Stimulated activated CD8-positive, alpha-beta memory T cell treated with anti-CD3 and anti-CD28 coated beads, Interleukin-12 subunit alpha, Interleukin-12 subunit beta, amount 100 ng/mL, for 24 hours (primary cell): ENCODE results near the gene BTG4.
A peak's percentile ranks its signal among the peaks of the same experiment; 100 is the strongest.

Source experiments
- DNase-seq: peaks from one replicate; pipeline ENCODE4 v3.0.0-alpha.2; 2020; ENCODE audit errors: extremely low read depth

The BTG4 gene

DNA sequence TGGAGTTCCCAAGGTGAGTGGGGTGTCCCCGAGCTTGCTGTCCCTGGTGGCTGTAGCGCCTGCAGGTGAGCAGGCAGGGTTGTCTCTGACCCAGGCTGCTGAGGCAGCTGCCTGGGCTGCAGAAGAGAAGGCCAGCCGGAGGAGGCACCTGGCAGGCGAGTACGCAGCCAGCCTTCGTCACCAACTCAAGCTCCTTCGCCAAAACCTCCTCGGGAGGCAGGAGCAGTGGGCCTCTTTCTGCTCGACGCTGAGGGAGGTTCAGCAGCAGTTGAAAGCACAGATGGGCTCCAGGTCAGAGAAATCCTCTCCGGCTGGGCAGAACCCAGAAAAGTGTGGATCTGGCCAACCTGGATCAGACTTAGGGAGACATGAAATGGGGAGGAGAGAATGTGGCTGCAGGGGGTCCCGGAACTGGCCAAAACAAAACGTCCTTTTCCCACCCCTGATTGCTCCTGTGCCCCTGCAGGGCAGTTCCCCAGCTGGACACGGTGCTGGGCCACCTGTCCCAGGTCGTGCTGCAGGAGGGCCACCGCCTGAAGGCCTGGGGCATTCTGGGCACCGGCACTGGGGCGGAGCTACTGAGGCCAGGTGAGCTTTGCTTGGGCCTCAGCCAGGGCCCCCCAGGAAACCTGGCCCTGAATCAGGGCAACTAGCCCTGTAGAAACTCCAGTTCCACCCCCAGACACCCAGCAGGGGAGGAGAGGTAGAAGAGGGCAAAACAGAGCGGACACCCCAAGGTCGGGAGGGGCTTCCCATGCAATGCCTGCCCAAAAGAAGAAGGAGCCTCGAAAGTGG lies 56.7 kb downstream of the BTG4 start:
- no peak for DNase-seq

DNA sequence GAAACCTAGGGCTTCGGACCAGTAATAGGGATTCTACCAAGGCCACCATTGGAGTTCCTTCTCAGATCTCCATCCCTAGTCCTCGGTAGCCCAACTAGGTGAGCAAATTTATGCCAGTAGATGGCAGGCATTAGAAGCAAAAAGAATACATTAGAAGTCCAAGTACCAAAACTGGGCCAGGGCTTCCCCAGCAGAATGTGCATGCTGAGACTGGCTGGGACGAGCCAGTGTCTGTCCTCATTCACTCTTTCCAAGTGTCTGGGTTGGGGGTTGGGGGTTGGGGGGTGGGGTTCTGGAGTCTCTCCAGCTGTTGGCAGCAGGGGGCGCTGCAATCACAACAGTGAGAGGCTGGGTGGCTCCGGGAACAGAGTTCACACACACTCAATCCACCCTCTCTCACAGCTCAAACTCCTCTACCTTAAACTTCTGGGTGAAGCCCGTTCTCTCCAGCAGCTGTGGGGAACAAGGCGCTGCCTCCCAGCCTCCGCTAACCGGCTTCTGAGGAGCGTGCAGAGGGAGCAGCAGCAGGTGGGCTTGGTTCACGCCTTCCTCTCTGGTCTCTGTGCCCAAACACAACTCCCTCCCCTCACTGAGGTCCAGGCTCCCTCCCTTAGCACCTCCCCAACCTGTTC lies 57.5 kb downstream of the BTG4 start:
- peak; percentile 16 for DNase-seq

- no peak for DNase-seq
Observed at GRCh38 chr11:111452817-111453552, 59.2 kb downstream of the BTG4 start.

DNA sequence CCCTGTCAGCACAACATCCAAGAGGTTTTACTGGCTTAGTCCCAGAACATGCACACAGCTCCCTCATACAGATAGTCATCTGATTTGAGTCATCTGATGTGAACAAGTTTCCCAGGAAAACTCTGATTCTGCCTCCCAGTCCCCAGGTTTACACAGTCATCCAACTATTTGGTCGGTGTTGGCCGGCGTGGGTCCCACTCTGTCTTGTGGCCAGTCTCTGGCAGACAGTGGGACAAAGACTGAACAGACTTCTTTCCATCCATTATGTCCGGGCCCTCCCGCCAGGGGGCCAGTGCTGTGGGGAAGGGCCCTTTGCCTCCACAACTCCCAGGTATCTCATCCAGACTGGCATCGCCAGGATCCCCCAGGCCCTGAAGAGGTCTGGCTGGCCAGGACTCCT lies 60.0 kb downstream of the BTG4 start:
- no peak for DNase-seq

GRCh38 chr11:111450480-111451320 lies 61.5 kb downstream of the BTG4 start:
- DNase-seq, result no peak

DNA sequence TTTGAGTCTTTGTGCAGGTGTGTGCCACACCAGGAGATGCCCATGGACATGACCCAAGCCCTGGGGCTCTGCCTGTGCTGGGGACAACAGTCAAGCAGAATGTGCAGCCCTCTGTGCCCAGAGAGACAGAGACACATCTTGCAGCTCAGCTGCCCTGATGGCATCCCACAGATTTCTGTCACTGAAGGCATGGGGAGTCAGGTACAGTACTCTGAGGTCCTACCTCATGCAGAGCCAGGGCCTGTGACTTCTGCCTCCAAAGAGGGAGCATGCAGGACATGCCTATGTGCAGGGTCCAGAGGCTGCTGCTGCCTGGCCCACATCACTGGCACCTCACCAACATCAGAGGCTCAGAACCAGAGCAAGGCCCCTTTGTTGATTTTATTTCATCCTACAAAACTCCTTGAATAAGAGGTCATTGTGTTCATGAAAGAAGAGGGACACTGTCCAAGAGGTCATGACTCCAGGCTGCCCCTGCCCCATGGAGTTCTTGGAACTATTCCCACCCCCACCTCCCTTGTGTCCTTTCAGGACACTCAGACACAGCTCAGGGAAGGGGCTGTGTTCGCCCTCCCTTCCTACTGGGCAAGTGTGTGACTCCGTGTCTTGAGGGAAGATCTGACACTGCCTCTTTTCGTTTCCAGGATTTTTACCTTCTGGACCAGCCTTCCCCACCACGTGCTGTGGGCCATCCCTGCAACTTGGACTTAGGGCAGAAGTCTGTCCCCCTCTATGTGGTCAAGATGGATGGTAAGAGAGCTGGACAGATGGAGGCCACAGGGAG lies 62.3 kb downstream of the BTG4 start:
- DNase-seq, result no peak

DNA sequence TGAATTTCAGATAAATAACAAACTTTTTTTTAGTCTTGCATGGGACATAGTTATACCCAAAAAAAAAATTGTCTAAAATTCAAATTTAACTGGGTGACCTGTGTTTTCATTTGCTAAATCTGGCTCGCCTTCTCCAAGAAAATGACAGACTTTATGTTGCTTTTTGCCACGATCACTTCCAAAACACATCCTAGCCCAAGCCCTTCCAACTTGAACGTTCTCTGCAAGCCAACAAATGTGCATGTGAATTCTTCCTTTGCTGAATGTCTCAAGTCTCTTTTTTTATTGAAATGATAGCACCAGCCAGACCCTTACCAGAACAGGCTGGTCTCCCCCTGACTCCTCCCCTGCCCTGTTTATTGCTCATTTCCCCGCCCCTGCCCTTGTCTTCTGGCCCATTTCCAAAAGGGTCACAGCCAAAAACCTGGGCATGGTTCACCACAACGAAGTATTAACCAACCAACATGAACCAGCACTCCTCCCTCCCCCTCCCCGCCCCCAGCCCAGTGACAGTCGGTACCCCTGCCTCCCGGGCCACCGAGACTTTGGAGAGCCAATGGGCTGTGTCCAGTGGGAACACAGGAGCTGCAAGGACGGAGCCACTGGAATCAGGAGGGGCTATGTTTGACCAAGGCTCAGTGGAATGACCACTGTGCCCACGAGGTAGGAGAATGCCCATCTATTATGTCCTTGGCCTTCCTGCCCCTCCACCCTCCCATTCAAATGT lies 63.2 kb downstream of the BTG4 start:
- no peak for DNase-seq

DNA sequence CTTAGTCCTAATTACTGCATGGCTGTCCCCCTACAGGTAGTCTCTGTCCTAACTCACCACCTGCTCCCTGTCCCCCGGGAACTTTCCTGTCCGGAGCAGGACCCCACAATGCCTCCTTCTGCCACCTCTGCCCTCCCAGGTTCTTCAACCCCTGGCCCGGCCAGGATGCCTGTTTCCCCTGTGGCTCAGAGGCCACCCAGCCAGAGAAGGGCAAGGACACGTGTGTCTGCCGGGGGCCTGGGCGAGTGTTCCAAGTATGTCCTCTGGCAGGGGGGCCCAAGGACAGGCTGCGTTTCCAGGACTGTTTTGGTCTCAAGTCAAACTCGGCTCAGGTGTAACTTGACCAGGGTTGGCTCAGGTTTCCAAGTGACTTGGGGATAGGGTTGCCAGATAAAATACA lies 63.8 kb downstream of the BTG4 start:
- no peak for DNase-seq

- no peak for DNase-seq
Observed at GRCh38 chr11:111447931-111448330, 64.3 kb downstream of the BTG4 start.

GRCh38 chr11:111447112-111447471 lies 65.1 kb downstream of the BTG4 start:
- DNase-seq, result no peak

- DNase-seq, result peak; percentile 32
Observed at GRCh38 chr11:111446404-111447111, 65.6 kb downstream of the BTG4 start.

- no peak for DNase-seq
Observed at GRCh38 chr11:111445586-111445985, 66.6 kb downstream of the BTG4 start.
